CD1c-positive myeloid dendritic cell (primary cell): Measurements from ENCODE around the gene BNIP5.

Experiments
- DNase-seq: peaks from one replicate; pipeline ENCODE4 v3.0.0-alpha.2; 2016; ENCODE audit errors: extremely low spot score

BNIP5 gene

DNA sequence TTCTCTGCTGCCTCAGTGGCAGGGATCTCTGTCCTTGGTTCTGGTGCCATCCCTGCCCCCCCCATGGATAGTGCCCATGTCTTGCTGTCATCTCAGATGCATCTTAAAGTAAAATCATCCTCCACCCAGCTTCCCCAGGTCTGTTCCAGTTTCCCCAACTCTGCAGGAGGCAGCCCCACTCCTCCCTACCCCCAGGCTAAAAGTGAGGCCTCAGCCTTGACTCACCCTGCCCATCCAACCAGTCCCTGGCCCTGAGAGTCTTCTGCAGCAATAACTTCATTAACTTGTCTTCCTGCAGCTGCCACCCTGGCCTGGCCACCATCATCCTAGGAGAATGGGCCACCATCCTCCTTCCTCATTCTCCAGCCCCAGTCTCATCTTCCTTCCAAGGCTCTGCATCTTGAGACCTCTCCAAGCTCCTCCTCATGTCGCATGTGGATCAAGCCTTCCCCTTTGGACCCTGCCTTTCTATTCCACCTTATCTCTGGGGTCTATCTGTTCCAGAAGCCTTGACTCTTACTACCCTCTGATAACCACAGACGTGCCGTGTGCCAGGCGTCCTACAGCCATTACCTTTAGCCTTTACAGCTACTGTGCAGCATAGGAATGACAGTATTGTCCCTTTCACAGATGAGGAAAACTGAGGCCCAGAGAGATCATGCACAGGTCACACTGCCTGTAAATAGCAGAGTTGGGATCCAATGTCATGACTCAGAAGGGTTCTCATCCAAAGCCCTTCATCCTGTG lies 68.8 kb downstream of the BNIP5 start:
- no peak for DNase-seq

DNA sequence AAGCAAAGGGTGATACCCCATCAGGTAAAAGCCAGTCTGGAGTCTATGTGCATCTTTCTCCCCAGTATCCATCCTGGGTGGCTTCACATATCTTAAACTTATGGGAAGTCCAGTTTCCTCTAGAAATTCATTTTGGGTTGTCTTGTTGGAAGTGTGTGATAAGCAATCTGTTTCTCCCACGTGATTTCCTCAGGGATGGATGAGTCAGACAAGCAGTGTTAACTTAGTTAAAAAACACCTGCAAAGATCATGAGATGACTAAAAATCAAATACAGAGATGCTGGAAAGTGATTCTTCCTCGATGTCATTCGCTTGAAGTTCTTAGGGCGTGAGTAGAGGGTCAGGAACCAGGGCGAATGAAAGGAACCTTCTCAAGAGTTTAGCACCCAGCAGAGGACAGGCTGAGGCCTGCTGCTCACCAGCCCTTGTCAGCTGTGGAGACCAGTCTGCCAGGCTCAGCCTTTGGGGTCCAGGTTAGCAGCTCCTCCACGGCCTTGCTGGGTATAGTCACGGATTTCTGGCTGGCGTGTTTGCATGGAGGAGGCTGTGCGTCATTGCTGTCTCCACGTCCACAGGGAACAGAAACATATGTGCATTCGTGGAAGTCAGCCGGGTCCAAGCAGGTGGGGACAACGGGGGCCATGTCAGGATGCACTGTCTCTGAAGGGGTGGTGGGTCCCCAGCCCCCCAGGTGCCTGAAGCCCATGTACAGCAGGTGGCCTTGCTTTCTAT lies 69.6 kb downstream of the BNIP5 start:
- DNase-seq = no peak
